GM23338 (cell line): ENCODE data around the gene HMGCS1. TPM values are rescaled to one million over a fixed set of nuclear protein-coding genes. Genes with fewer than 3 reads are reported as not detected.

Source experiments
- ATAC-seq: fragments of 200-7000 bp; cut with Tn5 transposase; 3 replicates; pipeline ENCODE4 v1.9.1; 2020
- DNase-seq: peaks from one replicate; pipeline ENCODE4 v3.0.0-alpha.2; 2015; ENCODE audit warnings: low spot score
- H2AFZ ChIP-seq: fragments of 200-600 bp; sonication (generic); 2 replicates; pipeline ENCODE4 v1.8.0; 2016; ENCODE audit warnings: antibody characterized with exemption, mild to moderate bottlenecking, moderate library complexity
- H3F3A ChIP-seq: fragments of 200-600 bp; sonication (generic); replicated peaks from 2 replicates; pipeline ENCODE4 v1.8.0; 2017; ENCODE audit warnings: antibody characterized with exemption, mixed run types, low read depth
- H3K27ac ChIP-seq: fragments of 200-600 bp; sonication (generic); 2 replicates; pipeline ENCODE4 v1.6.1; 2016; ENCODE audit warnings: low read depth
- H3K27me3 ChIP-seq: fragments of 200-600 bp; sonication (generic); 2 replicates; pipeline ENCODE4 v1.8.0; 2016; ENCODE audit warnings: mild to moderate bottlenecking, mixed run types, moderate library complexity; ENCODE audit not compliant: insufficient read depth
- H3K36me3 ChIP-seq: fragments of 200-600 bp; sonication (generic); 2 replicates; pipeline ENCODE4 v1.8.0; 2016; ENCODE audit warnings: mild to moderate bottlenecking; ENCODE audit not compliant: insufficient read depth
- H3K4me1 ChIP-seq: fragments of 200-600 bp; sonication (generic); 2 replicates; pipeline ENCODE4 v1.8.0; 2016; ENCODE audit warnings: mild to moderate bottlenecking, moderate library complexity; ENCODE audit not compliant: insufficient read depth
- H3K4me2 ChIP-seq: fragments of 200-600 bp; sonication (generic); 2 replicates; pipeline ENCODE4 v1.7.1; 2017; ENCODE audit warnings: mixed run types
- H3K4me3 ChIP-seq: fragments of 200-600 bp; sonication (generic); 2 replicates; pipeline ENCODE4 v1.6.1; 2016; ENCODE audit warnings: mixed run types
- H3K79me2 ChIP-seq: fragments of 200-600 bp; sonication (generic); replicated peaks from 2 replicates; pipeline ENCODE4 v1.8.0; 2017; ENCODE audit warnings: mild to moderate bottlenecking; ENCODE audit not compliant: insufficient read depth
- H3K9me2 ChIP-seq: fragments of 200-600 bp; sonication (generic); 2 replicates; pipeline ENCODE4 v1.8.0; 2017; ENCODE audit not compliant: insufficient read depth
- H4K20me1 ChIP-seq: fragments of 200-600 bp; sonication (generic); replicated peaks from 2 replicates; pipeline ENCODE4 v1.8.0; 2017; ENCODE audit warnings: mild to moderate bottlenecking; ENCODE audit not compliant: insufficient read depth
- H3K27ac Mint-ChIP-seq: 2 replicates; pipeline ENCODE4 v1.8.0; 2020; ENCODE audit warnings: inconsistent platforms, mild to moderate bottlenecking, moderate library complexity, mixed read lengths
- H3K27me3 Mint-ChIP-seq: 3 replicates; pipeline ENCODE4 v1.8.0; 2022; ENCODE audit warnings: low read depth, mild to moderate bottlenecking, moderate library complexity, mixed read lengths, inconsistent platforms; ENCODE audit not compliant: insufficient read depth, poor library complexity
- H3K36me3 Mint-ChIP-seq: 3 replicates; pipeline ENCODE4 v1.8.0; 2021; ENCODE audit warnings: low read depth, mild to moderate bottlenecking, inconsistent platforms, moderate library complexity, mixed read lengths
- H3K4me1 Mint-ChIP-seq: 3 replicates; pipeline ENCODE4 v1.8.0; 2020; ENCODE audit warnings: mild to moderate bottlenecking, inconsistent platforms, mixed read lengths
- H3K4me3 Mint-ChIP-seq: 3 replicates; pipeline ENCODE4 v1.8.0; 2021; ENCODE audit warnings: moderate library complexity, mild to moderate bottlenecking, inconsistent platforms, mixed read lengths
- H3K9me3 Mint-ChIP-seq: 3 replicates; pipeline ENCODE4 v1.8.0; 2020; ENCODE audit warnings: moderate library complexity, mild to moderate bottlenecking, inconsistent platforms, mixed read lengths
- CREB1 ChIP-seq: fragments of 250-450 bp; sonication (Bioruptor Pico); IDR thresholded peaks from 2 replicates; pipeline ENCODE4 v1.5.0; 2020; ENCODE audit warnings: low read depth, mild to moderate bottlenecking, moderate library complexity
- EZH2 ChIP-seq: fragments of 200-600 bp; sonication (generic); IDR thresholded peaks from one replicate; pipeline ENCODE4 v1.8.0; 2017; ENCODE audit warnings: antibody characterized with exemption, mild to moderate bottlenecking, low read depth; ENCODE audit not compliant: unreplicated experiment
- EZH2phosphoT487 ChIP-seq: fragments of 200-600 bp; sonication (generic); IDR thresholded peaks from one replicate; pipeline ENCODE4 v1.8.1; 2018; ENCODE audit warnings: antibody characterized with exemption; ENCODE audit not compliant: unreplicated experiment
- JUNB ChIP-seq: IDR thresholded peaks from one replicate; pipeline ENCODE4 v1.6.1; 2016; ENCODE audit warnings: antibody characterized with exemption; ENCODE audit not compliant: unreplicated experiment
- NANOG ChIP-seq: IDR thresholded peaks from 2 replicates; pipeline ENCODE4 v1.6.1; 2016; ENCODE audit warnings: antibody characterized with exemption, borderline replicate concordance
- POLR2AphosphoS5 ChIP-seq: IDR thresholded peaks from 2 replicates; pipeline ENCODE4 v1.6.1; 2016; ENCODE audit warnings: antibody characterized with exemption, low read depth
- STAT1 ChIP-seq: IDR thresholded peaks from one replicate; pipeline ENCODE4 v1.6.1; 2016; ENCODE audit warnings: antibody characterized with exemption; ENCODE audit not compliant: unreplicated experiment
- ZNF114 ChIP-seq: fragments of 250-450 bp; sonication (Bioruptor Pico); IDR thresholded peaks from 2 replicates; pipeline ENCODE4 v1.5.0; 2020; ENCODE audit warnings: mild to moderate bottlenecking, moderate library complexity
- ZNF331 ChIP-seq: fragments of 250-450 bp; sonication (Bioruptor Pico); IDR thresholded peaks from 2 replicates; pipeline ENCODE4 v1.5.0; 2020; ENCODE audit warnings: low read depth, mild to moderate bottlenecking, moderate library complexity
- polyA plus RNA-seq: library from polyadenylated mRNA; unstranded; fragments of >200 nt; fragmentation: Nextera tagmentation; extraction: Ambion mirVana; gene quantifications from 2 replicates; pipeline ENCODE4 v1.2.1, GENCODE V29; 2016
- total RNA-seq: library from RNA; depleted of rRNA; stranded (reverse); fragments of >200 nt; shearing (Covaris generic); gene quantifications from 2 replicates; pipeline ENCODE4 v1.2.3, GENCODE V29; 2014
- TF ChIP-seq, protein P1 (sequence below): IDR thresholded peaks from one replicate; pipeline ENCODE4 v1.6.1; 2018; ENCODE audit warnings: antibody characterized with exemption; ENCODE audit not compliant: unreplicated experiment
- TF ChIP-seq, protein P2 (sequence below), 2 experiments: fragments of 200-600 bp in 1 of 2; sonication (generic) in 1 of 2; conservative IDR thresholded peaks; 2 replicates each; pipeline versions ENCODE4 v1.5.1 to v1.6.1; 2016 to 2017; ENCODE audit warnings: antibody characterized with exemption in 2 of 2, low read depth in 2 of 2, mild to moderate bottlenecking in 2 of 2, moderate library complexity in 1 of 2
- TF ChIP-seq, protein P3 (sequence below): IDR thresholded peaks from 2 replicates; pipeline ENCODE4 v1.6.1; 2016; ENCODE audit warnings: antibody characterized with exemption

Gene HMGCS1
- total and polyA plus RNA-seq, 2 experiments from 2014 or later: 172 to 278 TPM

DNA sequence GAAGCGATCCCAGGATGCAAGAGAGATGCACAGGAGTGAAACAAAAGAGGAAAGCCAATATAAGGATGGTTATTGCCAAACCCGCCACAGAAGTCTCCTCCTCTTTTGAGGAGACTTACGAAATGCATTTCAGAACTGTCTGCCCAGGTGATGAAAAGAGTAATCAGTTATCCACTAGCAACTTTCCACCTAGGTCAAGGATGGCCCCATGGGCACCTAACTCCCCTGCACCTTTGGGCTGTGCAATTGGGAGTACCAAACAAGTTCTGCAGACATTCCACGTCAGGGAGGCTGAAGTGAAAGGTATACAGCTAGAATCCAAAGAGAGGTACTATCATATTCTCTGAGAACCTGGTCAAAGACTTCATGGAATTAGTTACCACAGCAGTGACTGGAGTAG, 25.7 kb downstream of the HMGCS1 start (continued):
- no peak for TF ChIP-seq CREB1
- TF ChIP-seq, protein P1, sequence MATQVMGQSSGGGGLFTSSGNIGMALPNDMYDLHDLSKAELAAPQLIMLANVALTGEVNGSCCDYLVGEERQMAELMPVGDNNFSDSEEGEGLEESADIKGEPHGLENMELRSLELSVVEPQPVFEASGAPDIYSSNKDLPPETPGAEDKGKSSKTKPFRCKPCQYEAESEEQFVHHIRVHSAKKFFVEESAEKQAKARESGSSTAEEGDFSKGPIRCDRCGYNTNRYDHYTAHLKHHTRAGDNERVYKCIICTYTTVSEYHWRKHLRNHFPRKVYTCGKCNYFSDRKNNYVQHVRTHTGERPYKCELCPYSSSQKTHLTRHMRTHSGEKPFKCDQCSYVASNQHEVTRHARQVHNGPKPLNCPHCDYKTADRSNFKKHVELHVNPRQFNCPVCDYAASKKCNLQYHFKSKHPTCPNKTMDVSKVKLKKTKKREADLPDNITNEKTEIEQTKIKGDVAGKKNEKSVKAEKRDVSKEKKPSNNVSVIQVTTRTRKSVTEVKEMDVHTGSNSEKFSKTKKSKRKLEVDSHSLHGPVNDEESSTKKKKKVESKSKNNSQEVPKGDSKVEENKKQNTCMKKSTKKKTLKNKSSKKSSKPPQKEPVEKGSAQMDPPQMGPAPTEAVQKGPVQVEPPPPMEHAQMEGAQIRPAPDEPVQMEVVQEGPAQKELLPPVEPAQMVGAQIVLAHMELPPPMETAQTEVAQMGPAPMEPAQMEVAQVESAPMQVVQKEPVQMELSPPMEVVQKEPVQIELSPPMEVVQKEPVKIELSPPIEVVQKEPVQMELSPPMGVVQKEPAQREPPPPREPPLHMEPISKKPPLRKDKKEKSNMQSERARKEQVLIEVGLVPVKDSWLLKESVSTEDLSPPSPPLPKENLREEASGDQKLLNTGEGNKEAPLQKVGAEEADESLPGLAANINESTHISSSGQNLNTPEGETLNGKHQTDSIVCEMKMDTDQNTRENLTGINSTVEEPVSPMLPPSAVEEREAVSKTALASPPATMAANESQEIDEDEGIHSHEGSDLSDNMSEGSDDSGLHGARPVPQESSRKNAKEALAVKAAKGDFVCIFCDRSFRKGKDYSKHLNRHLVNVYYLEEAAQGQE: no peak
- TF ChIP-seq POLR2AphosphoS5: no peak
- TF ChIP-seq NANOG: no peak
- no peak for TF ChIP-seq STAT1
- no peak for TF ChIP-seq EZH2
- TF ChIP-seq, protein P2, sequence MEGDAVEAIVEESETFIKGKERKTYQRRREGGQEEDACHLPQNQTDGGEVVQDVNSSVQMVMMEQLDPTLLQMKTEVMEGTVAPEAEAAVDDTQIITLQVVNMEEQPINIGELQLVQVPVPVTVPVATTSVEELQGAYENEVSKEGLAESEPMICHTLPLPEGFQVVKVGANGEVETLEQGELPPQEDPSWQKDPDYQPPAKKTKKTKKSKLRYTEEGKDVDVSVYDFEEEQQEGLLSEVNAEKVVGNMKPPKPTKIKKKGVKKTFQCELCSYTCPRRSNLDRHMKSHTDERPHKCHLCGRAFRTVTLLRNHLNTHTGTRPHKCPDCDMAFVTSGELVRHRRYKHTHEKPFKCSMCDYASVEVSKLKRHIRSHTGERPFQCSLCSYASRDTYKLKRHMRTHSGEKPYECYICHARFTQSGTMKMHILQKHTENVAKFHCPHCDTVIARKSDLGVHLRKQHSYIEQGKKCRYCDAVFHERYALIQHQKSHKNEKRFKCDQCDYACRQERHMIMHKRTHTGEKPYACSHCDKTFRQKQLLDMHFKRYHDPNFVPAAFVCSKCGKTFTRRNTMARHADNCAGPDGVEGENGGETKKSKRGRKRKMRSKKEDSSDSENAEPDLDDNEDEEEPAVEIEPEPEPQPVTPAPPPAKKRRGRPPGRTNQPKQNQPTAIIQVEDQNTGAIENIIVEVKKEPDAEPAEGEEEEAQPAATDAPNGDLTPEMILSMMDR (conservative IDR thresholded peaks at IDR 0.05; ENCODE audit: low read depth in 2 of 2): no peak
- no peak for TF ChIP-seq JUNB
- TF ChIP-seq EZH2phosphoT487: no peak

DNA sequence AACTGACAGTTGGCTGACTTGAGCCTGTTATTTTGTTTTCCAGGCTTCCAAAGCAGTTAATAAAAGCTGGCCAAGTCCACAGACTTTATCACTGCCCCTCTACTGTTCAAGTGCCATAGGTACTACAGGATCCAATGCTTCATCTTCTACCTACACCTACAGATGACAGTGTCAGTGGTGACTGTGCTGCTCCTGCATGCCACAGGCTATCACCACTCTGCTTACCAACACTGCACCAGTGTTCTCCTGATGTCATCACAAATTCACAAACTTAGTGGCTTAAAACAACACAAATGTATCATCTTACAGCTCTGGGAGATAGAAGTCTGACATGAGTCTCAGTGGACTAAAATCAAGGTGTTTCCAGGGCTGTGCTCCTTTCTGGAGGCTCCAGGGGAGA, 26.6 kb downstream of the HMGCS1 start:
- Mint-ChIP-seq H3K27ac (no peak overlapping the region), H3K9me3 (no peaks in the 10 kb centered on the region)
- H3K4me1 ChIP-seq: no peaks in the 10 kb centered on the region
- TF ChIP-seq, protein P1: no peak
- TF ChIP-seq STAT1 (no peak), JUNB (no peak), ZNF114 (CRISPR knock-in tag) (no peak), CREB1 (no peak), ZNF331 (no peak), EZH2 (no peak), NANOG (no peak)
- TF ChIP-seq, protein P3, sequence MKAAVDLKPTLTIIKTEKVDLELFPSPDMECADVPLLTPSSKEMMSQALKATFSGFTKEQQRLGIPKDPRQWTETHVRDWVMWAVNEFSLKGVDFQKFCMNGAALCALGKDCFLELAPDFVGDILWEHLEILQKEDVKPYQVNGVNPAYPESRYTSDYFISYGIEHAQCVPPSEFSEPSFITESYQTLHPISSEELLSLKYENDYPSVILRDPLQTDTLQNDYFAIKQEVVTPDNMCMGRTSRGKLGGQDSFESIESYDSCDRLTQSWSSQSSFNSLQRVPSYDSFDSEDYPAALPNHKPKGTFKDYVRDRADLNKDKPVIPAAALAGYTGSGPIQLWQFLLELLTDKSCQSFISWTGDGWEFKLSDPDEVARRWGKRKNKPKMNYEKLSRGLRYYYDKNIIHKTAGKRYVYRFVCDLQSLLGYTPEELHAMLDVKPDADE: no peak
- TF ChIP-seq, protein P2 (conservative IDR thresholded peaks at IDR 0.05; ENCODE audit: low read depth in 2 of 2): no peak

More for the DNA sequence above, 26.6 kb downstream of the HMGCS1 start:
- DNase-seq (no peak), ATAC-seq (no peak)
- Histone ChIP-seq H3F3A (peaks cover 35% of the 10 kb centered on the region), H3K4me2 (no peak overlapping the region), H3K27ac (peak overlapping the region; percentile 66; the same call in 1 of the 2 replicates), H3K79me2 (no peaks in the 10 kb centered on the region), H3K36me3 (peaks cover 26% of the 10 kb centered on the region), H3K9me2 (no peaks in the 10 kb centered on the region), H4K20me1 (peaks cover 6% of the 10 kb centered on the region; the same call in 1 of the 2 replicates), H3K4me3 (no peak overlapping the region), H3K27me3 (no peaks in the 10 kb centered on the region), H2AFZ (no peak overlapping the region)
- Mint-ChIP-seq H3K4me3 (no peak overlapping the region), H3K27me3 (no peaks in the 10 kb centered on the region), H3K36me3 (peaks cover 36% of the 10 kb centered on the region), H3K4me1 (no peaks in the 10 kb centered on the region)
